LNCAP (cell line): ENCODE results near the gene FABP6.

Experiments used
- CTCF ChIP-seq: fragments of 450-650 bp; IDR thresholded peaks from 2 replicates; pipeline ENCODE4 v1.5.1; 2017; ENCODE audit warnings: mild to moderate bottlenecking

FABP6 gene, protein sequence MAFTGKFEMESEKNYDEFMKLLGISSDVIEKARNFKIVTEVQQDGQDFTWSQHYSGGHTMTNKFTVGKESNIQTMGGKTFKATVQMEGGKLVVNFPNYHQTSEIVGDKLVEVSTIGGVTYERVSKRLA

DNA sequence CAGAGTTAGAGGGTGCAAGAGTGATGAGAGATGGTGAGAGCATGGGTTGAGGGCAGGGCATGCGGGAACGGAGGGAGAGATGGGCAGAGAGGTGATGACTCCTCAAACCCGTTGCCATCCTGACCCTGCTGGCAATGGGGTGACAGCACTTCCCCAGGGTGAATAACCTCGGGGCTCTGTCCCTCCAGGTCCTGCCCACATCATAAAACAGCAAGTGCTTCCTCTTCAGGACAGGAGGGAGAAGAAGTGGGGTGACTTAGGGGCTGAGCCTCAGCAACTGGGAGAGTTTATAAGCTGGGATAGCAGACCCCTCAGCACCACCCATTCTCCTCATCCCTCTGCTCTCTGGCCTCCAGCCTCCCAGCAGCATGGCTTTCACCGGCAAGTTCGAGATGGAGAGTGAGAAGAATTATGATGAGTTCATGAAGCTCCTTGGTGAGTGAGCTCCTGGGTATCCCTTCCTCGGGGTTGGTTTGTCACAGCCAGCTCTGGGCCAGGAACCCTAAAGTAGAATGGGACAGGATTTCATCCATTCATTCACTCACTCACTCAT lies at the start of gene FABP6:
Gene FABP6, plus strand, starts transcription at position 317 of the 553 bp plus-strand sequence. Its CDS starts 52 bp downstream, at position 369.
- no peak for TF ChIP-seq CTCF

DNA sequence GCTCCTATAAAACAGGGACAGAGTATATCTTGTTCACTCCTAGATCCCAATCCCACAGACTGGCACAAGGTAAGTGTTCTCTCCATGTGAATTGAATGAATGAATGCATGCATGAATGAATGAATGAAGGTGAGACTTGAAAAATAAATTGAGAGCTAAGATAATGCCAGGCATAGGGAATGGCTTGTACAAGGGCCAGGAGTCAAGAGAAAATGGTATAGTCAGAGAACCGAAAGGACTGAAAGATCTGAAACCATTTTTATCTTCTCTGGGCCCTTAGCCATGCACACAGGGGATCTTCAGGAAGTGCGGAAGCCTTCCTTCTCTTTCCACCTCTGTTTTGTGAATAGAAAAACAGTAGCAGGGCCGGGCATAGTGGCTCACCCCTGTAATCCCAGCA lies 48.4 kb upstream of the FABP6 start:
- TF ChIP-seq CTCF = no peak

DNA sequence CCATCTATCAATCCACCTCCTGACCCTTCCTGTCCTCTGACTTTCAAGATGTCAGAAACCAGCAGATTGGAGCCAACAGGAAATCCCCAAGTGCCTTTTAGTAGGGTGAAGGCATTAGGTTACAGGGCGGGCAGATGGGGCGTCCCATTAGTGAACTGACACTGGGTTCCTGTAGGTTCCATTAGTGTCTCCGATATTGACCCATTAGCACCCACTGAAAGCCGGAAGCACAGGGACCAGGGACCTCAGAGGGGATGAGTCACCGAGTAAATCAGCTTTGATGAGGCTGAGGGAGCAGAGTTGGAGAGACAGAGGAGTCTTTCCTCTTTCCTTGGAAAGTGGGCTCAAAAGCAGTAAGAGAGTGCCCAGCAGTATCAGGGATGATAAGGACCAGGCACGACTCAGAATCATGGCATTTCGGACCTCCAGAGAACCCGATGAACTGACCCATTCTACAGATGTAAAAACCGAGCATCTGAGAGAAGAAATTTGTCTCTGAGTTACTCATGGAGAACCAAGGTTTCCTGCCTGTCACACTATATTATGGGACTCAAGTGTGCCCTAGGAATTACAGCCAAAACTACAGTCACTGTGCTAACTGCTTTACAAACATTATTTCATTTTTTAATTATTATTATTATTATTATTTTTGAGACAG lies 47.2 kb upstream of the FABP6 start:
- TF ChIP-seq CTCF = no peak

- no peak for TF ChIP-seq CTCF
Measured at GRCh38 chr5:160183075-160183474, 46.2 kb upstream of the FABP6 start.

GRCh38 chr5:160185626-160186360 lies 43.5 kb upstream of the FABP6 start:
- no peak for TF ChIP-seq CTCF

DNA sequence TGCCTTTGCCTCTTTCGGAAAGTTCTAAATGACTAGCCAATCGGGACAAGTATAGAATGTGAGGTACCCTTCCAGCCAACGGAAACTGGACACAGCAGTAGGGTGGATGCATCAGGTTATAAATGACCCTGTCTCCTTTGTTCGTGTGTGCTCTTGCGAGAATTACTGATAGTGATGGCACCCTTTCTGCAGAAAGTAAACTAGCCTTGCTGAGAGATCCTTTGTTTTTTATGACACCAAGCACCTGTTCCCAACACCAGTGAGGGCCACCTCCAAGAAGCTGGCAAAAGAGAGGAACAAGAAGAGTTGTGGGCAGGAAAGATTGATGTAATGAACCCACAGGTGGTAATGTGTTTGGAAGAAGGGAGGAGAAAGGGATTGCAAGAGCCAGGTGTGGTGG lies 42.8 kb upstream of the FABP6 start:
- no peak for TF ChIP-seq CTCF

- no peak for TF ChIP-seq CTCF
Measured at GRCh38 chr5:160187091-160187490, 42.2 kb upstream of the FABP6 start.
